Gastrocnemius medialis (tissue), 4 donors: ENCODE measurements around the gene EEF1B2. TPM values are rescaled to one million over a fixed set of nuclear protein-coding genes. Genes with fewer than 3 reads are reported as not detected.

ENCODE experiments used
- ATAC-seq, 2 donors: fragments of 150-250 bp; one replicate each; pipeline ENCODE4 v1.9.1; 2016
- DNase-seq, 2 donors: peaks; one replicate each; pipeline ENCODE4 v3.0.0-alpha.2; 2019
- H3K27ac ChIP-seq, 4 donors: fragments of 200-600 bp; sonication (generic); 1 replicate in 1 of 4; 2 replicates in 3 of 4; pipeline ENCODE4 v1.5.1; 2016 to 2018; ENCODE audit warnings: mild to moderate bottlenecking in 2 of 4, moderate library complexity in 1 of 4
- H3K27me3 ChIP-seq, 3 donors: fragments of 200-600 bp; sonication (generic) in 2 of 3; 1 replicate in 1 of 3; 2 replicates in 2 of 3; pipeline versions ENCODE4 v1.5.1 to v1.6.0; 2016 to 2019; ENCODE audit warnings: mild to moderate bottlenecking in 1 of 3, moderate library complexity in 1 of 3
- H3K36me3 ChIP-seq, 2 donors: fragments of 200-600 bp; sonication (generic) in 1 of 2; one replicate each; pipeline ENCODE4 v1.5.1; 2017 to 2018
- H3K4me1 ChIP-seq, 2 donors: fragments of 200-600 bp; sonication (generic) in 1 of 2; one replicate each; pipeline ENCODE4 v1.5.1; 2016 to 2017; ENCODE audit warnings: mild to moderate bottlenecking in 2 of 2
- H3K4me3 ChIP-seq, 4 donors: fragments of 200-600 bp; sonication (generic) in 3 of 4; 1 replicate in 1 of 4; 2 replicates in 3 of 4; pipeline ENCODE4 v1.5.1; 2016 to 2019; ENCODE audit warnings: mild to moderate bottlenecking in 2 of 4
- H3K9me3 ChIP-seq, 3 donors: fragments of 200-600 bp; sonication (generic) in 2 of 3; 1 replicate in 1 of 3; 2 replicates in 2 of 3; pipeline ENCODE4 v1.5.1; 2016 to 2019
- POLR2A ChIP-seq, 2 donors: fragments of 450-650 bp; IDR thresholded peaks; one replicate each; pipeline ENCODE4 v1.6.1; 2017; ENCODE audit warnings: antibody characterized with exemption in 2 of 2, mild to moderate bottlenecking in 2 of 2, moderate library complexity in 2 of 2
- in situ Hi-C, 4 donors: fragments of 200-750 bp; cut with MboI; loops; one replicate each; pipeline versions ENCODE4 v1.15.0 to v1.8.0; 2017; ENCODE audit warnings: low sequenced_read_pairs in 4 of 4
- intact Hi-C: fragments of 100-400 bp; cut with DNase I; formaldehyde crosslinking; loops from one replicate; pipeline ENCODE4 v1.15.1; 2023; ENCODE audit warnings: low total_unique reads
- total RNA-seq, 4 donors: library from RNA; depleted of rRNA; stranded (reverse); fragments of >200 nt; gene quantifications; one replicate each; pipeline versions ENCODE4 v1.1.0 to v1.2.3, GENCODE V29; 2016
- TF ChIP-seq, protein P1 (sequence below), 5 experiments: fragments of 450-650 bp in 3 of 5; fragments of 200-600 bp in 2 of 5; sonication (generic) in 2 of 5; IDR thresholded peaks in 4 of 5; conservative IDR thresholded peaks in 1 of 5; 1 replicate in 4 of 5; 2 replicates in 1 of 5; pipeline ENCODE4 v1.5.1; 2016 to 2019; ENCODE audit warnings: antibody characterized with exemption in 5 of 5, mild to moderate bottlenecking in 3 of 5, moderate library complexity in 3 of 5

Gene EEF1B2
- 100 to 1,000 TPM; 370 to 590 (median 448) TPM for total RNA-seq

DNA sequence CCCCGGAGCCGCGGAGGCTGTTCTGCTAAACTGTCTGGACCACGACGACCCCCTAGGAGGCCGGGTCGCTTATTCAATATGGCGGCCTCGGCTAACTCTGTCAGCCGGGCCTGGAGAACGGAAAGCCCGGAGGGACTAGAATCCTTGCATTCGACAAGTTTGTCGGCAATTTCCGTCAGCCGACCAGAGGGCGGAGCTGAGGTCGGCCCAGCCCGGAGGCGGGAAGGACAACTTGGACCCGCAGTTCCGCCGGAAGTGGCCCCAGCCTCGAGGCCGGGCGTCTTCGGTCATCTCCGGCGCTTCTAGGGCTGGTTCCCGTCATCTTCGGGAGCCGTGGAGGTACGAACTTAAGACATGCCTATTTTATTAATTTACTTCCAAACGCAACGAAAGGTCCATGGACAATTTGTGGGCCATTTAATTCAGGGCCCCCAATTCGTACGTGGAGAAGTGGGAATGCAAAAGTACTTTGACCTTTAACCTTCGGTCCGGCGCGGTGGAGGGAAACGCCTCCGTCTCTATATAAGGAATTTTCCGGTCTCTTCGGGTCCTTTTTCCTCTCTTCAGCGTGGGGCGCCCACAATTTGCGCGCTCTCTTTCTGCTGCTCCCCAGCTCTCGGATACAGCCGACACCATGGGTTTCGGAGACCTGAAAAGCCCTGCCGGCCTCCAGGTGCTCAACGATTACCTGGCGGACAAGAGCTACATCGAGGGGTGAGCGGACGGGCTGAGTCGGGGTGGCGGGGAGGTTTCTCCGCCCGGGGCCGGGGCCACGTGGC, at the start of gene EEF1B2, which contains the start of gene NDUFS1:
Gene EEF1B2 (plus strand): TSS at position 550 of the 779 bp plus-strand sequence. CDS start 85 bp downstream, at position 635.
Gene NDUFS1 (minus strand): TSS at position 99 of the 779 bp plus-strand sequence. CDS start 5,766 bp downstream, outside the sequence.
- peaks cover 0 to 31% of the 10 kb centered on the region in 2 donors for H3K36me3 ChIP-seq
- ATAC-seq (peak; percentile 91 to 93), DNase-seq (peak; percentile 97)
- intact Hi-C loops: loop anchor here (2.0 to 5.0 kb wide), 4 partner anchors 73 to 1613 kb away; partner anchors contain the start of genes ADAM23, INO80D and ZDBF2
- H3K27me3 ChIP-seq: no peaks in the 10 kb centered on the region
- H3K4me3 ChIP-seq: peak within 1 kb of the TSS; percentile 70 to 95 (median 90)
- H3K9me3 ChIP-seq: no peaks in the 10 kb centered on the region
- TF ChIP-seq, protein P1, sequence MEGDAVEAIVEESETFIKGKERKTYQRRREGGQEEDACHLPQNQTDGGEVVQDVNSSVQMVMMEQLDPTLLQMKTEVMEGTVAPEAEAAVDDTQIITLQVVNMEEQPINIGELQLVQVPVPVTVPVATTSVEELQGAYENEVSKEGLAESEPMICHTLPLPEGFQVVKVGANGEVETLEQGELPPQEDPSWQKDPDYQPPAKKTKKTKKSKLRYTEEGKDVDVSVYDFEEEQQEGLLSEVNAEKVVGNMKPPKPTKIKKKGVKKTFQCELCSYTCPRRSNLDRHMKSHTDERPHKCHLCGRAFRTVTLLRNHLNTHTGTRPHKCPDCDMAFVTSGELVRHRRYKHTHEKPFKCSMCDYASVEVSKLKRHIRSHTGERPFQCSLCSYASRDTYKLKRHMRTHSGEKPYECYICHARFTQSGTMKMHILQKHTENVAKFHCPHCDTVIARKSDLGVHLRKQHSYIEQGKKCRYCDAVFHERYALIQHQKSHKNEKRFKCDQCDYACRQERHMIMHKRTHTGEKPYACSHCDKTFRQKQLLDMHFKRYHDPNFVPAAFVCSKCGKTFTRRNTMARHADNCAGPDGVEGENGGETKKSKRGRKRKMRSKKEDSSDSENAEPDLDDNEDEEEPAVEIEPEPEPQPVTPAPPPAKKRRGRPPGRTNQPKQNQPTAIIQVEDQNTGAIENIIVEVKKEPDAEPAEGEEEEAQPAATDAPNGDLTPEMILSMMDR (IDR thresholded peaks at IDR 0.05 in 4 of 5, conservative IDR thresholded peaks at IDR 0.05 in 1 of 5): no peak
- peak; percentile 62 to 80 for TF ChIP-seq POLR2A (IDR thresholded peaks at IDR 0.05)
- in situ Hi-C loops: loop anchor here in 1 of 4 donors (10.0 kb wide), 2 partner anchors 75 to 115 kb away; partner anchors contain the start of genes INO80D and ZDBF2
- H3K4me1 ChIP-seq: peaks cover 35 to 51% of the 10 kb centered on the region in 2 donors
- peak within 1 kb of the TSS; percentile 92 to 97 (median 96) for H3K27ac ChIP-seq

DNA sequence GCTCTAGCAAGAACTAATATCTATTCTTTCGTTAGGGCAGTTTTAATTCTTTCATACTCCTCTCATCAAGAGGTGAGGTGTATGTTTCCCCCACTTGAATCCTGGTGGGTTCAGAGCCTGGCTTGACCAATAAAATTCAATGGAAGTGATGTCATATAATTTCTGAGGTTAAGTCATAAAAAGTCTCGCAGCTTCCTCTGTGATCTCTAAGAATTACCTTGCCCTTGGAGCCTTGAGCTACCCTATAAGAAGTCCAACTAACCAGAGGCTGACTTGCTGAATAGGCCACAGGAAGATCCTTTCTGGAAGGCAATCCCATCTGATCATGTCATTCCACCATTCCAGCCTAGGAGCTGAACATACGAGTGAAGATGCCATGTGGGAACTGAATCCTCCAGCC, 47.6 kb upstream of the EEF1B2 start:
- peaks cover 0 to 14% of the 10 kb centered on the region in 2 donors for H3K36me3 ChIP-seq
- no peaks in the 10 kb centered on the region for H3K4me1 ChIP-seq
- DNase-seq: no peak
- no peak overlapping the region for H3K4me3 ChIP-seq
- TF ChIP-seq POLR2A (IDR thresholded peaks at IDR 0.05): no peak
- TF ChIP-seq, protein P1 (IDR thresholded peaks at IDR 0.05 in 4 of 5, conservative IDR thresholded peaks at IDR 0.05 in 1 of 5): no peak
- no peak overlapping the region for H3K27ac ChIP-seq
- intact Hi-C loops (no loop called here), in situ Hi-C loops (no loop called here)
- ATAC-seq: no peak
- H3K9me3 ChIP-seq: no peaks in the 10 kb centered on the region
- H3K27me3 ChIP-seq: no peaks in the 10 kb centered on the region

DNA sequence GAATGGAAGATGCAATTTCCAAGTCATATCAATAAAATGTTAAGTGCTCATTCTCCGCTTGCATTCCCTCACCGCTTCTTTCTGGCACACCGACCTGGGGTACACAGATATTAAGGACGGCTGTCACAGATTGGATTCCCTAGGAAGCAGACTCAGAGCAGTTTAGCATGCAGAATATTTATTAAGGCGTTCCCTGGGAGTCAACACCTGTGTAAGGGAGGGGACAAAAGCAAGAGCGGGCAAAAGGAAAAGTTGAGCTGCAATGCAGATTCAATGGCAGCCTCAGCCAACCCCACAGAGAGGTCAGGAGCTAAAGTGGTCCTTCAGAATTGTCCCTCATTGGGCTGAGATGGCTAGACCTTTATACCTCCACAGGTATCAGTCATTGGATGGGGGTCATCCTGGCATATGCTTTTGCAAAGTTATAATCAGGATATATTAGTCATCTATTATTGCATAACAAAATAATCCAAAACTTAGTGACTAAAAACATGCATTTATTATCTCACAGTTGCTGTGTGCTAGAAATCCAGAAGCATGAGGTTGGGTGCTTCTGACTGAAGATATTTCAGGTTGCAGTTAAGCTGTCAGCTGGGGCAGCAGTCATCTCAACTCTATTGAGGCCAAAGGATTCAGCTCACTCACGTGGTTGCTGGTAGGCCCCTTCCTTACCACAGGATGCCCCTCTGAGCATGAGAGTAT, 46.7 kb upstream of the EEF1B2 start:
- Histone ChIP-seq H3K36me3 (peaks cover 0 to 20% of the 10 kb centered on the region in 2 donors), H3K4me1 (no peaks in the 10 kb centered on the region), H3K27me3 (no peaks in the 10 kb centered on the region), H3K9me3 (no peaks in the 10 kb centered on the region), H3K4me3 (no peak overlapping the region), H3K27ac (no peak overlapping the region)
- ATAC-seq (no peak), DNase-seq (no peak)
- intact Hi-C loops: no loop called here
- TF ChIP-seq, protein P1 (IDR thresholded peaks at IDR 0.05 in 4 of 5, conservative IDR thresholded peaks at IDR 0.05 in 1 of 5): no peak
- TF ChIP-seq POLR2A (IDR thresholded peaks at IDR 0.05): no peak
- in situ Hi-C loops: no loop called here

DNA sequence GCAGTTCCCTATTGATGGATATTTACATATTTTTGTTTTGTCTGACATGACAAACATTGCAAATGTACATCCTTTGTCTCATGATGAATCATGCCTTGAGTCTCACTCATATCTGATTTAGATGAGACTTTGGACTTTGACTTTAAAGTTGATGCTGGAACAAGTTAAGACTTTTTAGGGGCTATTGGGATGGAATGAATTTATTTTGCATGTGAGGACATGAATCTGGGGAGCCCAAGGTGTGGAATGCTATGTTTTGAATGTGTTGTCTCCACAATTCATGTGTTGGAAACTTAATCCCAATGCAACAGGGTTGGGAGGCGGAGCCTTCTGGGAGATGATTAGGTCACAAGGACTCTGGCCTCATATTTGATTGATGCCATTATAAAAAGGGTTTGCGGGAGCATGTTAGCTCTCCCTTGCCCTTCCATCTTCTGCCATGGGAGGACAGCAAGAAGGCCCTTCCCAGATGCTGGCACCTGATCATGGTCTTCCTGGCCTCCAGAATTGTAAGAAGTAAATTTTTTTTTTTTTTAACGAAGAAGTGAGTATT, 44.6 kb upstream of the EEF1B2 start:
- H3K4me1 ChIP-seq: no peaks in the 10 kb centered on the region
- no peak overlapping the region for H3K4me3 ChIP-seq
- ATAC-seq (no peak), DNase-seq (no peak)
- H3K36me3 ChIP-seq: peaks cover under 1 to 31% of the 10 kb centered on the region in 2 donors
- no peaks in the 10 kb centered on the region for H3K9me3 ChIP-seq
- H3K27ac ChIP-seq: no peak overlapping the region
- no peaks in the 10 kb centered on the region for H3K27me3 ChIP-seq
- in situ Hi-C loops: no loop called here
- TF ChIP-seq, protein P1 (IDR thresholded peaks at IDR 0.05 in 4 of 5, conservative IDR thresholded peaks at IDR 0.05 in 1 of 5): no peak
- TF ChIP-seq POLR2A (IDR thresholded peaks at IDR 0.05): no peak
- intact Hi-C loops: no loop called here
